Endometrial microvascular endothelial cells (primary cell): ENCODE measurements around the gene TRHDE. TPM values are rescaled to one million over a fixed set of nuclear protein-coding genes. Genes with fewer than 3 reads are reported as not detected.
"Not testable (repeated sequence)": the region's sequence is repeated elsewhere in the genome, so short reads cannot be mapped to it uniquely, and the experiment has no call there.

Experiments
- in situ Hi-C: cut with HindIII; loops from 2 replicates; pipeline ENCODE4 v1.10.0; 2017; ENCODE audit warnings: low sequenced_read_pairs, low pct_unique_long_range_greater_than_20kb; ENCODE audit errors: inconsistent ontology term
- total RNA-seq: library from RNA; depleted of rRNA; stranded (reverse); fragments of >200 nt; gene quantifications from one replicate; pipeline ENCODE4 v1.2.3, GENCODE V29; 2015; ENCODE audit errors: inconsistent ontology term

TRHDE gene
- total RNA-seq, 1 donor from 2014 or later, result 0.28 TPM

DNA sequence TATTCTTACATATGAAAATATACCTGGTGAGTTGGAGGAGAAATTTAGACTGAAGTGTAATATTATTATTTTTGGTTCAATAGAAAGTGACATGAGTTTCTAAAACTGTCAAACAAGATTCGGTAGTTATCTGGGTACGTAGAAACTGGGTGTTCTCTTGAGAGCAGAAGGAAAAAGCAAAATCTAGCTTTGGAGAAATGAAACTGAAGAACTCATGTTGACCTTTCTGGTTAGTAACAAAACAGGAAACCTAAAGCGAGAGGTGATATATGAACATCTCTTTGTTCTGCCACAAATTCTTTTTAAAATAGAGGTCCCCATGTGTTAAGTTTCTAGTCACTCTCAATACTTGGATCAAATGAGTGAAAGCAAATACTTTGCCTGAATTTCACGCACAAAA lies 401.7 kb downstream of the TRHDE start:
- in situ Hi-C loops, result no loop called here

DNA sequence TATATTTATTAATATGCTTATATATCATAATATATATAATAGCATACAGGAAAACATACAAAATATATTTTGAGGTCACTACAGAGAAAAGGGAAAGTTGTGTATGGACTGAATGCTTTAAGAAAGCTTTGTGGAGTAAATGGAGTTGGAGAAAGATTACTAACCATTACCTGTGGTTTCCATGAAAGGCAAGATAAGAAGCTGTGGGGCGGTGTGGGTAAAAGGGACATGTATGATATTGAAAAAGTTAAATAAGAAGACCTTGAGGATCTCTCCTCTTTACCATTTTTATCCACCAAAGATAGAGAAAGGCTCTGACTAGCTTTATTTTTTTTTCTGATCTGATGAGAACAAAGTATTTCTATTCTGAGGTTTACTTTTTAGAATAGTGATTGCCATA lies 404.4 kb downstream of the TRHDE start:
- in situ Hi-C loops, result no loop called here

DNA sequence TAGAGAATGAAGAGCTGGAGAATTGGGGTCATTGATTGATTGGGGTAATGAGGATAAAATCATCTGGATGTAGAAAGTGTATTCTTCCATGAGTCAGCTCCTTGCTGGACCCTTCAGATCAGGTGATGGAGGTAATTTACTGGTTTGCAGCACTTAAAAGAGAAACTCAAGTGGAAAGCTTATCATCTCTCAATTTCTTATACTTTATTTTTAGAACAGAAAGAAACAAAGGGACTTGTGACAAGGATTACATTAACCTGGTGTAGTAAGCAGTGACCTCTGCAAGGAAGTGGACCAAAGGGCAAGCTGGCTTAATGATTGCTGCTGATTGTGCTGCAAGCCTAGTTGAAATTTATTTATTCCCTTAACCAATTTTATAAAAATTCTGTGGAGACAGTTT lies 405.0 kb downstream of the TRHDE start:
- in situ Hi-C loops, result no loop called here

DNA sequence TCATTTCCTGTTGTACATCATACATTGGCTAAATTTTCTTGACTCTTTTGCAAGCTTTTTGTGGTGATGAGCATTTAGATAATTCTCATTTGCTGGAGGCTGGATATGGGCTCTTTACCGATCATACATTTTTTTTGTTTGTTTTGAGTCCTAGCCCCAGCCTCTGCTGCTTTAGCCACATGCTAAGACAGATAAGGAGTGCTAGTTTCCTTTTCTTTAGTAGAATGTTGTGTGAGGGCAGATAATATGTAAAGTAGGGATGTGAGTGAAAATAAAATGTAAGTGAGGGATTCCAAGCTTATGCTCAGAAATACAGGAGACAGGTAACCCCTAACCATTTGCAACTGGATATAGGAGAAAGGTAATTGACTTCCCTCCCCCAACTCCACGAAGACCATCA lies 405.7 kb downstream of the TRHDE start:
- in situ Hi-C loops, result no loop called here

DNA sequence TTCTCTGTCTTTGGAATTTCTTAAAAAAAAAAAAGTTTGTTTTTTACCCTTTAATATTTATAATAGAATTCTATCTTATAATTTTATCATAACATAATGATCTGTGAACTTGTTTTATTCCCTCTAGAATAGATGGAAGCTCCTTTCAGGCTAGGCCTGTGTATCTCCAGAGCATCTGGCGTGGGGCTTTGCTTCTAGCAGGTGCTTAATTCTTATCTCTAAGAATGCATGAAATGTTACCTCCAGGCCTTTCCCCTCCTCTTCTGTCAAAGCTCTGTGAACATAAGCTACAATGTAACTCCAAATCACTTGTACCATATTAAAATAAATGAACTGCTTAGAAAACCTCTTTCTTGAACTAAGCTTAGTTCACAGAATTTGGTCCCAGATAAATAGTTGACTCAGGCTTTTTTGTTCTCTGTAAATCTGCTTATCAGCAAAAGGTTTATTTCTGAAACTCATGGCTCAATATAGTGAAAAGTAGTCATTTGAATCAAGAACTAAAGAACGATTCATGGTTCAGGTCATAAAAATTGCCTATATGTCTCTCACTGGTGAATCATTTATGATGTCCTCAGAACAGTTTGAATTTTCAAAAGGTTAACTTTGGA lies 407.1 kb downstream of the TRHDE start:
- in situ Hi-C loops, result no loop called here

DNA sequence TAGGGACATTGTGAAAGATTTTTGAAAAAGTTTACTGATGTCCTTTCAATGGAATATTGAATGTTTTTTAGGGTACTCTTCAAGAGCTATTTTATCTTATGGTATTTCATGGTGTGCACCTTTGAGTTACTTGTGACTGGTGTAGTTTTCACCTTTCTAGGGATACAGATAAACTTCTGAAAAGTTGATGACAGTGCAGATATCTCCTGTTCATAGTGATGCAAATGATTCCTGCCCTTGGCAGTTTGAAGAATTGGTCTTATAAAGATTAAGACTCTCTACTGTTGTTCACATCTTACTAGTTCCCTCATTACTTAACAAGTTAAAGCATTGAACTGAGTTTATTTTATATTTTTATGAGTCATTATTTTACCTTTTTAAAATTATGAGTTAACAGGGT lies 408.9 kb downstream of the TRHDE start:
- in situ Hi-C loops, result no loop called here

DNA sequence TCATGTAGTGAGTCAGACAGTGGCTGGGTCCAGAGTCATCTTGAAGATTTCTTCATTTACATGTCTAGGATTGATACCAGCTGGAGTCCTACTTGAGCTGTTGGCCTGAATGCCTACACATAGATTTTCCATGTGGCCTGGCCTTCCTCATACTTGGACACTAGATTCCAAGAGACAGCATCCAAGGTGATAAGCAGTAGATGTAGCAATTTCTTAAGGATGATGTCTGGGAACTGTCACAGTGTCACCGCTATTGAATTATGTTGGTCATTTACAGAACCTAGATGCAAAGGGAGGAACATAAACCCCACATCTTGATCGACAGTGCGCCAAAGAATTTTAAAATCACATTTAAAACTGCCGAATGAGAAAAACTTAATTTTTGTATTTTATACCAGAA lies 412.3 kb downstream of the TRHDE start:
- in situ Hi-C loops, result no loop called here

DNA sequence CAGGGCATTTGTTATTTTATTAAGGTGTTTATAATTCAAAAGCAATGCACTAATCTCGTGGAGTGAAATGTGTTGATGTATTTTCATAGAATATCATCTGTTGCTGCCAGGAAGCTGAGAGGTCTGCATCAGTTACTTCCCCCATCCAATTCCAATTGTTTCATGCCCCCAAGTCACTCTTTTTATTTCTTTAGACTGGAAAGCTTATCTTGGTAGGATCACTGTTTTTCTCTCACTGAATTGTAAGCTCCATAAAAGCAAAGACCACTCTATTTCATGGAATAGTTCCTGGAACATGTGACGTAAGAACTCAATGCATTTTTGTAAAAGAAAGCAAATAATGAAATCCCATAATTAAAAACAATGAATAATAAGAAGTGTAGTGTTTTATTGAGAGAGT lies 420.2 kb downstream of the TRHDE start:
- in situ Hi-C loops, result no loop called here

DNA sequence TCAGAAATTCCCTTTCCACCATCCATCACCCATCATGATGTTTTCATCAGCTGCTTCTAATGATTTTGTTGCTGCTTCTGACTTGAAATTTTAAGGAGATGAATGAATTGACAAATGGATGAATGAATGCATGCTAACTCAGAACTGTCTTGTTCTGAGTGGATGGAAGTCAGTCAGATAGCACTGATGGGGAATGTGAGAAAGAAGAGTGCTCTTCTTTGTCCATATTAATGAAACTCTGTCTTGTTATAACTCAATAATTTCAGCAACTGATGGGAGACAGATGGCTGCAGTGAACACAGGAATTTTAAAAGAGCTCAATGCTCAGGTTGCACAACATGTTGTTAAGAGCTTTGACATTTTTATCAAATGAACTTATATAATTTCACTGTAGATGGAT lies 422.0 kb downstream of the TRHDE start:
- in situ Hi-C loops, result no loop called here

DNA sequence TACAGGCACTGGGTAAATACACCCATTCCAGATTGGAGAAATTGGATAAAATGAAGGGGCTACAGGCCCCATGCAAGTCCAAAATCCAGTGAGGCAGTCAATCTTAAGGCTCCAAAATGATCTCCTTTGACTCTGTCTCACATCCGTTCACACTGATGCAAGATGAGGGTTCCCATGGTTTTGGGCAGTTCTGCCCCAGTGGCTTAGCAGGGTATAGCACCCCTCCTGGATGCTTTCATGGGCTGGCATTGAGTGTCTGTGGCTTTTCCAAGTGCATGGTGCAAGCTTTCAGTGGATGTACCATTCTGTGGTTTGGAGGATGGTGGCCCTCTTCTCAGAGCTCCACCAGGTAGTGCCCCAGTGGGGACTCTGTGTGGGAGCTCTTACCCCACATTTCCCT lies 427.2 kb downstream of the TRHDE start:
- in situ Hi-C loops, result no loop called here

DNA sequence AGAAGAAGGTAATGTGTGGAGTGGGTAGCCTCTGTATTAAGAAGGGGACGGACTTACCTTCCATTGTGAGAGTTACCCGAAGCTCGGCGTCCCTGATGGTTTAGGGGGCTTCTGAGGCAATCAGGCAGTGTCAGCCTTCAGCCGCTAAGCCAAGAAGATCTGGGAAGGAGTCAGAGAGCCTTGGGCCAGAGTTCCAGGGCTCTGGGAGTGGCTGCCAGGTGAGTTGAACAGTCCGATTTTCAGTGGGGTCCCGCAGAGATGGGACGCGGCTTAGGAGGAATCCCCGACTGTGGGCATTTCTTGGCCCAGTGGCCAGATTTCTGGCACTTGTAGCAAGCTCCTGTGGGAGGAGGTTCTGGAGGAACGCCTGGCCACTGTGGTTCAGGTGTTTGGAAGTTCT lies 439.9 kb downstream of the TRHDE start:
- in situ Hi-C loops, result not testable (repeated sequence)

DNA sequence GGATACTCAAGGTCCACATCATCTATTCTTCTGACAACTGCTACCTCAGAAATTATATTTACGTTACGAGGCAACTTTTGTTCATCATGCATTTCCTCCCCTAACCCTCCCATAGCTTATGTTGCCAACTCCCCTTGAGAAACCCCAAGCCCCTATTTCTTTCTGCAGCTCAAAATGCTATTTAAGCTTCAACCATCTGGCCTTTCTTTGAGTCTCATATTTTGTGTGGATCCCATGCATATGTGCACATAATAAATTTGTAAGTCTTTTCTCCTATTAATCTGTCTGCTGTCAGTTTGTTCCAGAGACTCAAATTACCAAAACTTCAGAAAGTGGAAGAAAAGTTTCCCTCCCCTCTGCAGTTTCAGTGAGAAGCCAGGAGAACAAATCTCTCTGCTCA lies 444.1 kb downstream of the TRHDE start:
- in situ Hi-C loops, result no loop called here

DNA sequence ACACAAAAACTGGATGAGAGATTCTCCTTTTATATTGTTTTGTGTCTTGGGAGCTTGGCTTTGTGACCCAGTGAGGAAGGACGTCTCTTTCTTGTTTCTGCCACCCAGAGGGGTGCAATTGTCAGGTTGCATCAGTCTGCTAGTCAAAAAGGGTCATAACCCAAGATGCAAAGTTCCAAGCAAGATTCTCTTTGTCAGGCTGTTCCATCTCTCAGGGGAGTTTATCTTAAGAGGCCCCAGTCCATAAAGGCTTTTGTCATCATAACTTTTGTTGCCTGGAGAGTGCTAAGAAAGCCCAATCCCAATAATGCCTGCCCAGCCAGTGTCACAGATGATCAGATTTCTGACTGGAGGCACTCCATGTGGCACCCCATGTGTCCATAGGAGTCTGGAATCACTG lies 444.9 kb downstream of the TRHDE start:
- in situ Hi-C loops, result no loop called here
